HFFc6 (cell line): Measurements from ENCODE around the gene MAST4. TPM values are rescaled to one million over a fixed set of nuclear protein-coding genes. Genes with fewer than 3 reads are reported as not detected.

Experiments
- DNase-seq: peaks from one replicate; pipeline ENCODE4 v3.0.0-alpha.2; 2018
- H3K27ac Mint-ChIP-seq: 2 replicates; pipeline ENCODE4 v1.8.0; 2020; ENCODE audit warnings: mild to moderate bottlenecking, mixed read lengths
- H3K27me3 Mint-ChIP-seq: 2 replicates; pipeline ENCODE4 v1.8.0; 2021; ENCODE audit warnings: mild to moderate bottlenecking, moderate library complexity, mixed read lengths; ENCODE audit not compliant: insufficient read depth
- H3K36me3 Mint-ChIP-seq: 2 replicates; pipeline ENCODE4 v1.8.0; 2021; ENCODE audit warnings: low read depth, mixed read lengths
- H3K4me1 Mint-ChIP-seq: 2 replicates; pipeline ENCODE4 v1.8.0; 2020; ENCODE audit warnings: low read depth, mixed read lengths
- H3K4me3 Mint-ChIP-seq: 2 replicates; pipeline ENCODE4 v1.8.0; 2020; ENCODE audit warnings: mild to moderate bottlenecking, moderate library complexity, mixed read lengths
- H3K9me3 Mint-ChIP-seq: 2 replicates; pipeline ENCODE4 v1.8.0; 2020; ENCODE audit warnings: mild to moderate bottlenecking, mixed read lengths
- CTCF ChIP-seq: fragments of 200-600 bp; sonication (generic); IDR thresholded peaks from 2 replicates; pipeline ENCODE4 v1.5.0; 2021; ENCODE audit warnings: antibody characterized with exemption, mild to moderate bottlenecking
- total RNA-seq, 6 experiments: library from RNA; stranded (reverse); fragmentation: NEBNext Ultra II Directional; extraction: Animal tissue kit (Norgen Biotek cat#: 25700); gene quantifications; 2 replicates in 1 of 6; 3 replicates in 5 of 6; pipeline ENCODE4 v1.2.3, GENCODE V29; 2021

The MAST4 gene
- total RNA-seq, 6 experiments from 2014 or later = 3.0 to 5.6 (median 3.9) TPM

GRCh38 chr5:66615136-66615535 lies 18.9 kb downstream of the MAST4 start:
- no peak for TF ChIP-seq CTCF
- DNase-seq = no peak
- Mint-ChIP-seq H3K9me3 (no peaks in the 10 kb centered on the region), H3K36me3 (no peaks in the 10 kb centered on the region), H3K27ac (no peak overlapping the region), H3K4me3 (no peak overlapping the region), H3K4me1 (no peaks in the 10 kb centered on the region), H3K27me3 (peaks cover under 1% of the 10 kb centered on the region)

- DNase-seq = no peak
- H3K9me3 Mint-ChIP-seq = no peaks in the 10 kb centered on the region
- no peak for TF ChIP-seq CTCF
Observed at GRCh38 chr5:66615894-66616293, 19.7 kb downstream of the MAST4 start.

GRCh38 chr5:66616520-66617225 lies 20.5 kb downstream of the MAST4 start:
- Mint-ChIP-seq H3K4me3 (no peak overlapping the region), H3K9me3 (no peaks in the 10 kb centered on the region), H3K4me1 (no peaks in the 10 kb centered on the region), H3K36me3 (no peaks in the 10 kb centered on the region), H3K27ac (no peak overlapping the region), H3K27me3 (no peaks in the 10 kb centered on the region; the same call in none of the 2 replicates)
- TF ChIP-seq CTCF = no peak
- DNase-seq = no peak

More at GRCh38 chr5:66615894-66616293, 19.7 kb downstream of the MAST4 start:
- no peaks in the 10 kb centered on the region for H3K4me1 Mint-ChIP-seq
- H3K4me3 Mint-ChIP-seq = no peak overlapping the region
- no peaks in the 10 kb centered on the region; the same call in none of the 2 replicates for H3K27me3 Mint-ChIP-seq
- no peaks in the 10 kb centered on the region for H3K36me3 Mint-ChIP-seq
- no peak overlapping the region for H3K27ac Mint-ChIP-seq

GRCh38 chr5:66617226-66617861 lies 21.2 kb downstream of the MAST4 start:
- no peaks in the 10 kb centered on the region; the same call in none of the 2 replicates for H3K27me3 Mint-ChIP-seq
- no peak overlapping the region for H3K4me3 Mint-ChIP-seq
- H3K9me3 Mint-ChIP-seq = no peaks in the 10 kb centered on the region
- no peaks in the 10 kb centered on the region for H3K36me3 Mint-ChIP-seq
- H3K4me1 Mint-ChIP-seq = no peaks in the 10 kb centered on the region
- no peak for TF ChIP-seq CTCF
- no peak overlapping the region for H3K27ac Mint-ChIP-seq
- DNase-seq = no peak

GRCh38 chr5:66617991-66618768 lies 22.0 kb downstream of the MAST4 start:
- Mint-ChIP-seq H3K9me3 (no peaks in the 10 kb centered on the region), H3K4me3 (no peak overlapping the region), H3K27ac (no peak overlapping the region), H3K36me3 (no peaks in the 10 kb centered on the region), H3K27me3 (no peaks in the 10 kb centered on the region; the same call in none of the 2 replicates), H3K4me1 (no peaks in the 10 kb centered on the region)
- DNase-seq = no peak
- no peak for TF ChIP-seq CTCF
